Limb (tissue), 2 donors: Measurements from ENCODE around the gene CIB4.

Experiments
- DNase-seq, 2 donors: peaks; one replicate each; pipeline ENCODE4 v3.0.0-alpha.2; 2016; ENCODE audit errors: extremely low spot score in 2 of 2

The CIB4 gene

GRCh38 chr2:26644188-26644835, 3.1 kb upstream of the CIB4 start:
- DNase-seq = no peak

DNA sequence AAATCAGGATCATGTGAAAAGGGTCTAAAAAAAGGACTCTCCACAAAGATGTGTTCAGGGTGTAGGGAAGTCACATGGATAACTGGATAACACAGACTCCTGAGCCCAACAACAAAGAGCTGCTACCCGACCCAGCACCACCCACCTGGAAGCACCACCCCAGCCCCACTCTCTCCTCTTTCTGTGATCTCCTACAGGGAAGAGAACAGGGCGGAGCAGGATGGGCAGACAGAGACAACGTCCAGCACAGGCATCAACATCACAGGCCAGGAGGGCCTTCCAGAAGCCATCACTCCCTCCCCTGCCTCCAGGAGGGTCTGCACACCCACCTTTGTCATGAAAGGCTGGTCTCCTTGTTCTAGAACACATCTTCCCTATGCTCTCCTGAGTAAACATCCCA, 1.3 kb upstream of the CIB4 start:
- no peak for DNase-seq

- DNase-seq = peak in 1 of 2 donors; percentile 11
Observed at GRCh38 chr2:26640331-26640745, 828 bp downstream of the CIB4 start.

GRCh38 chr2:26639685-26640243, 1.4 kb downstream of the CIB4 start:
- DNase-seq = no peak

DNA sequence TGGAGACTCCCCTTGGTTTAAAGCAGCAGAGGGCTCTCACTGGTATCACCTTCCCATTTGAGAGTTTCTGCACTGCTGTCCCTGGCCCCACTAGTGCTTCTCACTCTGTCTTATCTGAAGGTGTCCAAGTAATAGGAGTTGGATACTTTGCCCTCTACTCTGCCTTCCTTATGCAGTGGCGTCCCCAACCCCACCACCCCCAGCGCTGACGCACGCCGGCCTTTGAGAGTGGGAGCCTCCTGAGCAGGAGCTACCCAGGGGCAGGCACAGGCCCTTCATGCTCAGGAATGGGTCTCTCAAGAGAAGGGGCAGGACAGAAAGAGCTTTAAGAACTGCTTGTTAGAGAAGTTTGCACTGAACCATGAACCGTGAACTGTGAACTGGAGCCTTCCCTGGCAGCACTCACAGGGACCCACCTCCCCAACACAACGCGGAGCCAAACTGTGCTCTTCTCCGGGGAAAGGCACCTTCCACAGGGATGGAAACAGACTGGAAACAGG, 3.3 kb downstream of the CIB4 start:
- DNase-seq = no peak

- DNase-seq = no peak
Observed at GRCh38 chr2:26636935-26637334, 4.2 kb downstream of the CIB4 start.

- DNase-seq = no peak
Observed at GRCh38 chr2:26635401-26635800, 5.8 kb downstream of the CIB4 start.

GRCh38 chr2:26634636-26635230, 6.4 kb downstream of the CIB4 start:
- DNase-seq = no peak

- no peak for DNase-seq
Observed at GRCh38 chr2:26633993-26634595, 7.1 kb downstream of the CIB4 start.

GRCh38 chr2:26633351-26633945, 7.7 kb downstream of the CIB4 start:
- DNase-seq = no peak

DNA sequence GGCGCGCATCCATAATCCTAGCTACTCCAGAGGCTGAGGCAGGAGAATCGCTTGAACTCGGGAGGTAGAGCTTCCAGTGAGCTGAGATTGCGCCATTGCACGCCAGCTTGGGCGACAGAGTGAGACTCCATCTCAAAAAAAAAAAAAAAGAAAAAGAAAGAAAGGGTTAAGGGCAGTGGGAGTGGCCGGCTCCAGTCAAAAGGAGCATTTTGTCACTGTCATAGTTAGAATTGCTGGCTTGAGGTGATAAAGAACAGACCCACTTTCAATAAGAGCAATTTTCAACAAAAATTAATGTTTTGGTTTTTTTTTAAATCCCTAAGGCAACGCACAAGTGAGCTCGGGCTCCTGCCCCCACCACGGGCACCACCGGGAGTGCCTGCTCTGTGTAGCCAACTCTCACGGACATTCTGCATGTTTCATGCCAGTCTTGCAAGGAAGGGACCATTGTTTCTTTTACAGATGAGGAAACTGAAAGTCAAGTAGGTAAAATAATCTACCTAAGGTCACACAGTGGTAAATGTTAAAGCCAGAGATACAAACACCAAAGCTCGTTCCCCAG, 8.5 kb downstream of the CIB4 start:
- no peak for DNase-seq

GRCh38 chr2:26631401-26632170, 9.6 kb downstream of the CIB4 start:
- DNase-seq = peak in 1 of 2 donors; percentile 27

- DNase-seq = peak in 1 of 2 donors; percentile 25
Observed at GRCh38 chr2:26630669-26631360, 10.4 kb downstream of the CIB4 start.

- DNase-seq = peak in 1 of 2 donors; percentile 17
Observed at GRCh38 chr2:26630235-26630634, 10.9 kb downstream of the CIB4 start.

- peak in 1 of 2 donors; percentile 23 for DNase-seq
Observed at GRCh38 chr2:26629751-26630150, 11.4 kb downstream of the CIB4 start.

- DNase-seq = peak in 1 of 2 donors; percentile 12
Observed at GRCh38 chr2:26629346-26629630, 11.9 kb downstream of the CIB4 start.

GRCh38 chr2:26628561-26629345, 12.4 kb downstream of the CIB4 start:
- peak in 1 of 2 donors; percentile 19 for DNase-seq

GRCh38 chr2:26627350-26628105, 13.6 kb downstream of the CIB4 start:
- DNase-seq = peak in 1 of 2 donors; percentile 16

- DNase-seq = no peak
Observed at GRCh38 chr2:26626606-26627005, 14.6 kb downstream of the CIB4 start.
